Activated naive CD8-positive, alpha-beta T cell (primary cell): ENCODE measurements around the gene MS4A4E.

Experiments
- H3K27ac Mint-ChIP-seq: one replicate; pipeline ENCODE4 v1.8.0; 2021; ENCODE audit warnings: mixed read lengths
- H3K27me3 Mint-ChIP-seq: one replicate; pipeline ENCODE4 v1.8.0; 2021; ENCODE audit warnings: mixed read lengths
- H3K36me3 Mint-ChIP-seq: one replicate; pipeline ENCODE4 v1.8.0; 2021; ENCODE audit warnings: mixed read lengths
- H3K4me1 Mint-ChIP-seq: one replicate; pipeline ENCODE4 v1.8.0; 2021; ENCODE audit warnings: low read depth, mixed read lengths
- H3K4me3 Mint-ChIP-seq: one replicate; pipeline ENCODE4 v1.8.0; 2021; ENCODE audit warnings: mild to moderate bottlenecking, mixed read lengths
- H3K9me3 Mint-ChIP-seq: one replicate; pipeline ENCODE4 v1.8.0; 2021; ENCODE audit warnings: low read depth, mixed read lengths

The MS4A4E gene

GRCh38 chr11:60251485-60252212 is 8.7 kb upstream of the MS4A4E start:
- H3K36me3 Mint-ChIP-seq = no peaks in the 10 kb centered on the region
- H3K4me1 Mint-ChIP-seq = no peaks in the 10 kb centered on the region
- peaks cover 18% of the 10 kb centered on the region for H3K27me3 Mint-ChIP-seq
- no peaks in the 10 kb centered on the region for H3K9me3 Mint-ChIP-seq
- H3K4me3 Mint-ChIP-seq = no peak overlapping the region
- no peak overlapping the region for H3K27ac Mint-ChIP-seq

GRCh38 chr11:60241786-60242185 is 1.2 kb downstream of the MS4A4E start:
- Mint-ChIP-seq H3K4me3 (no peak overlapping the region), H3K27me3 (peaks cover 18% of the 10 kb centered on the region), H3K4me1 (no peaks in the 10 kb centered on the region), H3K27ac (no peak overlapping the region), H3K36me3 (no peaks in the 10 kb centered on the region), H3K9me3 (no peaks in the 10 kb centered on the region)

GRCh38 chr11:60240662-60241061 is 2.3 kb downstream of the MS4A4E start:
- Mint-ChIP-seq H3K36me3 (no peaks in the 10 kb centered on the region), H3K27me3 (peaks cover 18% of the 10 kb centered on the region), H3K4me1 (no peaks in the 10 kb centered on the region)

GRCh38 chr11:60235321-60235720 is 7.6 kb downstream of the MS4A4E start:
- Mint-ChIP-seq H3K4me1 (no peaks in the 10 kb centered on the region), H3K27ac (no peak overlapping the region), H3K36me3 (no peaks in the 10 kb centered on the region), H3K27me3 (peaks cover 8% of the 10 kb centered on the region), H3K9me3 (no peaks in the 10 kb centered on the region), H3K4me3 (no peak overlapping the region)

More at GRCh38 chr11:60240662-60241061, 2.3 kb downstream of the MS4A4E start:
- Mint-ChIP-seq H3K4me3 (no peak overlapping the region), H3K9me3 (no peaks in the 10 kb centered on the region), H3K27ac (no peak overlapping the region)

GRCh38 chr11:60230681-60231080 is 12.3 kb downstream of the MS4A4E start:
- H3K27me3 Mint-ChIP-seq = peaks cover 4% of the 10 kb centered on the region
- no peaks in the 10 kb centered on the region for H3K36me3 Mint-ChIP-seq
- H3K4me3 Mint-ChIP-seq = no peak overlapping the region
- H3K27ac Mint-ChIP-seq = no peak overlapping the region
- no peaks in the 10 kb centered on the region for H3K4me1 Mint-ChIP-seq
- H3K9me3 Mint-ChIP-seq = no peaks in the 10 kb centered on the region

- H3K27ac Mint-ChIP-seq = no peak overlapping the region
- peaks cover 4% of the 10 kb centered on the region for H3K27me3 Mint-ChIP-seq
- no peaks in the 10 kb centered on the region for H3K36me3 Mint-ChIP-seq
- H3K4me1 Mint-ChIP-seq = no peaks in the 10 kb centered on the region
- H3K4me3 Mint-ChIP-seq = no peak overlapping the region
- no peaks in the 10 kb centered on the region for H3K9me3 Mint-ChIP-seq
Observed at GRCh38 chr11:60222141-60222540, 20.8 kb downstream of the MS4A4E start.

GRCh38 chr11:60221692-60222091 is 21.2 kb downstream of the MS4A4E start:
- Mint-ChIP-seq H3K27me3 (peaks cover 4% of the 10 kb centered on the region), H3K4me3 (no peak overlapping the region), H3K27ac (no peak overlapping the region), H3K4me1 (no peaks in the 10 kb centered on the region), H3K9me3 (no peaks in the 10 kb centered on the region), H3K36me3 (no peaks in the 10 kb centered on the region)

GRCh38 chr11:60221181-60221580 is 21.8 kb downstream of the MS4A4E start:
- Mint-ChIP-seq H3K36me3 (no peaks in the 10 kb centered on the region), H3K4me3 (no peak overlapping the region), H3K4me1 (no peaks in the 10 kb centered on the region), H3K9me3 (no peaks in the 10 kb centered on the region), H3K27ac (no peak overlapping the region), H3K27me3 (peaks cover 4% of the 10 kb centered on the region)

GRCh38 chr11:60214386-60214785 is 28.6 kb downstream of the MS4A4E start:
- Mint-ChIP-seq H3K36me3 (no peaks in the 10 kb centered on the region), H3K4me1 (no peaks in the 10 kb centered on the region), H3K4me3 (no peak overlapping the region)

GRCh38 chr11:60211206-60211605 is 31.7 kb downstream of the MS4A4E start:
- Mint-ChIP-seq H3K27me3 (peaks cover 4% of the 10 kb centered on the region), H3K27ac (no peak overlapping the region), H3K36me3 (no peaks in the 10 kb centered on the region), H3K9me3 (no peaks in the 10 kb centered on the region), H3K4me1 (peaks cover 2% of the 10 kb centered on the region), H3K4me3 (no peak overlapping the region)

More at GRCh38 chr11:60214386-60214785, 28.6 kb downstream of the MS4A4E start:
- H3K27me3 Mint-ChIP-seq = peaks cover 4% of the 10 kb centered on the region
- H3K27ac Mint-ChIP-seq = no peak overlapping the region
- no peaks in the 10 kb centered on the region for H3K9me3 Mint-ChIP-seq

- Mint-ChIP-seq H3K9me3 (no peaks in the 10 kb centered on the region), H3K36me3 (no peaks in the 10 kb centered on the region), H3K4me1 (peaks cover 2% of the 10 kb centered on the region), H3K27me3 (peaks cover 7% of the 10 kb centered on the region), H3K27ac (no peak overlapping the region), H3K4me3 (no peak overlapping the region)
Observed at GRCh38 chr11:60209977-60210376, 33.0 kb downstream of the MS4A4E start.

- Mint-ChIP-seq H3K36me3 (no peaks in the 10 kb centered on the region), H3K27me3 (peaks cover 8% of the 10 kb centered on the region)
Observed at GRCh38 chr11:60208951-60209350, 34.0 kb downstream of the MS4A4E start.

GRCh38 chr11:60208146-60208895 is 34.6 kb downstream of the MS4A4E start:
- H3K27ac Mint-ChIP-seq = no peak overlapping the region
- no peak overlapping the region for H3K4me3 Mint-ChIP-seq
- no peaks in the 10 kb centered on the region for H3K9me3 Mint-ChIP-seq
- peaks cover 2% of the 10 kb centered on the region for H3K4me1 Mint-ChIP-seq
- peaks cover 8% of the 10 kb centered on the region for H3K27me3 Mint-ChIP-seq
- no peaks in the 10 kb centered on the region for H3K36me3 Mint-ChIP-seq

More at GRCh38 chr11:60208951-60209350, 34.0 kb downstream of the MS4A4E start:
- Mint-ChIP-seq H3K9me3 (no peaks in the 10 kb centered on the region), H3K4me1 (peaks cover 2% of the 10 kb centered on the region), H3K4me3 (no peak overlapping the region), H3K27ac (no peak overlapping the region)

GRCh38 chr11:60206616-60207015 is 36.3 kb downstream of the MS4A4E start:
- Mint-ChIP-seq H3K36me3 (no peaks in the 10 kb centered on the region), H3K9me3 (no peaks in the 10 kb centered on the region), H3K4me1 (peaks cover 2% of the 10 kb centered on the region), H3K27me3 (peaks cover 8% of the 10 kb centered on the region), H3K27ac (no peak overlapping the region), H3K4me3 (no peak overlapping the region)

GRCh38 chr11:60204922-60205321 is 38.0 kb downstream of the MS4A4E start:
- no peaks in the 10 kb centered on the region for H3K36me3 Mint-ChIP-seq
- no peaks in the 10 kb centered on the region for H3K9me3 Mint-ChIP-seq
- H3K4me1 Mint-ChIP-seq = peaks cover 2% of the 10 kb centered on the region
- no peak overlapping the region for H3K4me3 Mint-ChIP-seq
- H3K27me3 Mint-ChIP-seq = peaks cover 8% of the 10 kb centered on the region
- H3K27ac Mint-ChIP-seq = no peak overlapping the region
